PC-3 (cell line): ENCODE results near the gene CYS1. TPM values are rescaled to one million over a fixed set of nuclear protein-coding genes. Genes with fewer than 3 reads are reported as not detected.

Source experiments
- ATAC-seq: fragments of 200-7000 bp; cut with Tn5 transposase; 2 replicates; pipeline ENCODE4 v1.9.1; 2020; ENCODE audit warnings: mild to moderate bottlenecking, moderate library complexity
- BruUV-seq: library from RNA; stranded (reverse); fragments of 400-500 nt; replicated peaks from 2 replicates; lab custom pipeline; 2021; lab: Mats Ljungman, UMichigan
- CTCF ChIA-PET: fragments of 300-600 bp; sonication (Branson Sonifier 250); formaldehyde crosslinking; loops from one replicate; lab custom pipeline; 2022; ENCODE audit warnings: antibody characterized with exemption; lab: Charles Lee
- POLR2A ChIA-PET: fragments of 300-600 bp; sonication (Branson Sonifier 250); formaldehyde crosslinking; loops from one replicate; lab custom pipeline; 2022; ENCODE audit warnings: antibody characterized with exemption; ENCODE audit not compliant: unreplicated experiment; lab: Charles Lee
- DNase-seq: peaks from one replicate; pipeline ENCODE4 v3.0.0-alpha.2; 2015
- H2AFZ ChIP-seq: fragments of 300-600 bp; sonication (generic); 2 replicates; pipeline ENCODE4 v1.6.0; 2016; ENCODE audit warnings: antibody characterized with exemption, low read length
- H3F3A ChIP-seq: fragments of 300-600 bp; sonication (generic); one replicate; pipeline ENCODE4 v1.6.0; 2017; ENCODE audit warnings: antibody characterized with exemption, low read length, control low read depth, mild to moderate bottlenecking; ENCODE audit not compliant: unreplicated experiment
- H3K27ac ChIP-seq: fragments of 300-600 bp; sonication (generic); 2 replicates; pipeline ENCODE4 v1.5.1; 2016; ENCODE audit warnings: mild to moderate bottlenecking, low read length
- H3K27me3 ChIP-seq: fragments of 300-600 bp; sonication (generic); 2 replicates; pipeline ENCODE4 v1.6.1; 2016; ENCODE audit warnings: low read length, mixed read lengths
- H3K36me3 ChIP-seq: fragments of 300-600 bp; sonication (generic); 2 replicates; pipeline ENCODE4 v1.6.1; 2016; ENCODE audit warnings: low read depth, mixed run types, low read length, mixed read lengths
- H3K4me1 ChIP-seq: fragments of 300-600 bp; sonication (generic); 2 replicates; pipeline ENCODE4 v1.5.1; 2016; ENCODE audit warnings: low read length; ENCODE audit not compliant: insufficient read depth
- H3K4me2 ChIP-seq: fragments of 300-600 bp; sonication (generic); 2 replicates; pipeline ENCODE4 v1.6.0; 2016; ENCODE audit warnings: low read length
- H3K4me3 ChIP-seq: fragments of 300-600 bp; sonication (generic); 2 replicates; pipeline ENCODE4 v1.5.1; 2016; ENCODE audit warnings: mild to moderate bottlenecking, low read length, mixed read lengths
- H3K79me2 ChIP-seq: fragments of 300-600 bp; sonication (generic); 2 replicates; pipeline ENCODE4 v1.6.1; 2017; ENCODE audit warnings: low read length, mixed read lengths
- H3K9ac ChIP-seq: fragments of 300-600 bp; sonication (generic); 2 replicates; pipeline ENCODE4 v1.6.0; 2016; ENCODE audit warnings: mild to moderate bottlenecking, low read length
- H3K9me2 ChIP-seq: fragments of 300-600 bp; sonication (generic); replicated peaks from 2 replicates; pipeline ENCODE4 v1.6.1; 2016; ENCODE audit warnings: mixed run types, low read length, mixed read lengths
- H3K9me3 ChIP-seq: fragments of 300-600 bp; sonication (generic); 2 replicates; pipeline ENCODE4 v1.6.1; 2016; ENCODE audit warnings: low read length, mixed read lengths
- H4K20me1 ChIP-seq: fragments of 300-600 bp; sonication (generic); 2 replicates; pipeline ENCODE4 v1.6.1; 2016; ENCODE audit warnings: low read length, mixed read lengths
- CTCF ChIP-seq: fragments of 300-600 bp; sonication (generic); conservative IDR thresholded peaks from 2 replicates; pipeline ENCODE4 v1.5.1; 2017; ENCODE audit warnings: antibody characterized with exemption, low read depth, mild to moderate bottlenecking, low read length
- EZH2 ChIP-seq: fragments of 300-600 bp; sonication (generic); IDR thresholded peaks from one replicate; pipeline ENCODE4 v1.6.1; 2017; ENCODE audit warnings: antibody characterized with exemption, mild to moderate bottlenecking, low read length; ENCODE audit not compliant: unreplicated experiment
- EZH2phosphoT487 ChIP-seq: fragments of 300-600 bp; sonication (generic); IDR thresholded peaks from 2 replicates; pipeline ENCODE4 v1.6.1; 2018; ENCODE audit warnings: mild to moderate bottlenecking, antibody characterized with exemption, low read length, borderline replicate concordance
- intact Hi-C: fragments of 100-400 bp; cut with micrococcal nuclease; formaldehyde crosslinking; loops from 2 replicates; pipeline ENCODE4 v1.9.0; 2023
- total RNA-seq: library from RNA; depleted of rRNA; stranded (reverse); fragments of >200 nt; gene quantifications from 2 replicates; pipeline ENCODE4 v1.2.3, GENCODE V29; 2014

Gene CYS1
- total RNA-seq, 1 experiment from 2014 or later: 0.15 TPM

- Histone ChIP-seq H3K4me3 (no peak overlapping the region), H3K27ac (no peak overlapping the region), H3K9me2 (no peaks in the 10 kb centered on the region), H3K9me3 (no peaks in the 10 kb centered on the region), H3K36me3 (no peaks in the 10 kb centered on the region), H3K79me2 (no peaks in the 10 kb centered on the region), H2AFZ (no peak overlapping the region), H3K4me2 (no peak overlapping the region), H3K27me3 (no peaks in the 10 kb centered on the region), H3K9ac (no peak overlapping the region), H4K20me1 (no peaks in the 10 kb centered on the region), H3F3A (no peaks in the 10 kb centered on the region), H3K4me1 (no peaks in the 10 kb centered on the region)
- ChIA-PET CTCF (interaction anchor here (0.7 kb wide), 1 partner anchor 17 kb away, joined by 3 read pairs; no protein-coding TSS in a partner anchor), POLR2A (interaction anchor here (0.6 kb wide), 1 partner anchor 97 kb away, joined by 3 read pairs; no protein-coding TSS in a partner anchor)
- TF ChIP-seq EZH2phosphoT487 (no peak), CTCF (no peak), EZH2 (no peak)
- intact Hi-C loops: no loop called here
- no TSS peak for BruUV-seq
- ATAC-seq (no peak), DNase-seq (no peak)
These were observed 11.1 kb upstream of the CYS1 start for GRCh38 chr2:10091182-10091888.

- DNase-seq: no peak
- Histone ChIP-seq H3K9me3 (no peaks in the 10 kb centered on the region), H3K27me3 (peaks cover 9% of the 10 kb centered on the region; the same call in 1 of the 2 replicates), H3F3A (no peaks in the 10 kb centered on the region), H3K4me3 (no peak overlapping the region), H3K9me2 (no peaks in the 10 kb centered on the region), H3K9ac (no peak overlapping the region), H3K27ac (no peak overlapping the region), H3K4me2 (no peak overlapping the region), H3K4me1 (no peaks in the 10 kb centered on the region), H2AFZ (no peak overlapping the region), H3K36me3 (no peaks in the 10 kb centered on the region), H4K20me1 (no peaks in the 10 kb centered on the region), H3K79me2 (no peaks in the 10 kb centered on the region)
- ATAC-seq: no peak
- ChIA-PET CTCF (interaction anchor here (0.6 kb wide), 1 partner anchor 13 kb away, joined by 5 read pairs; no protein-coding TSS in a partner anchor), POLR2A (no interaction called here)
- intact Hi-C loops: no loop called here
- no TSS peak for BruUV-seq
- no peak for TF ChIP-seq EZH2phosphoT487
These were observed 9.5 kb upstream of the CYS1 start for GRCh38 chr2:10089565-10090190.

- no peaks in the 10 kb centered on the region for H3K4me1 ChIP-seq
- H3K9me2 ChIP-seq: no peaks in the 10 kb centered on the region
- no peak for DNase-seq
- peaks cover 32% of the 10 kb centered on the region for H3K27me3 ChIP-seq
- ChIA-PET CTCF (no interaction called here), POLR2A (interaction anchor here (0.6 kb wide), 1 partner anchor 594 kb away, joined by 3 read pairs; no protein-coding TSS in a partner anchor)
- TF ChIP-seq EZH2 (no peak), EZH2phosphoT487 (no peak), CTCF (no peak)
- intact Hi-C loops: no loop called here
- no peak overlapping the region for H3K4me3 ChIP-seq
- H3F3A ChIP-seq: no peaks in the 10 kb centered on the region
- no peak overlapping the region for H2AFZ ChIP-seq
- H3K9me3 ChIP-seq: no peaks in the 10 kb centered on the region
- no peaks in the 10 kb centered on the region for H4K20me1 ChIP-seq
- no peak overlapping the region for H3K4me2 ChIP-seq
- H3K27ac ChIP-seq: no peak overlapping the region
- ATAC-seq: no peak
- no peak overlapping the region for H3K9ac ChIP-seq
- no TSS peak for BruUV-seq
- no peaks in the 10 kb centered on the region for H3K36me3 ChIP-seq
- H3K79me2 ChIP-seq: no peaks in the 10 kb centered on the region
These were observed 7.1 kb upstream of the CYS1 start for GRCh38 chr2:10087360-10087759.
